ENCODE results near the gene MAMDC4.
"Not testable (repeated sequence)": the region's sequence is repeated elsewhere in the genome, so short reads cannot be mapped to it uniquely, and the experiment has no call there.

MAMDC4 gene

GRCh38 chr9:136825295-136826187, 26.6 kb upstream of the MAMDC4 start:
- no peak for ATAC-seq

DNA sequence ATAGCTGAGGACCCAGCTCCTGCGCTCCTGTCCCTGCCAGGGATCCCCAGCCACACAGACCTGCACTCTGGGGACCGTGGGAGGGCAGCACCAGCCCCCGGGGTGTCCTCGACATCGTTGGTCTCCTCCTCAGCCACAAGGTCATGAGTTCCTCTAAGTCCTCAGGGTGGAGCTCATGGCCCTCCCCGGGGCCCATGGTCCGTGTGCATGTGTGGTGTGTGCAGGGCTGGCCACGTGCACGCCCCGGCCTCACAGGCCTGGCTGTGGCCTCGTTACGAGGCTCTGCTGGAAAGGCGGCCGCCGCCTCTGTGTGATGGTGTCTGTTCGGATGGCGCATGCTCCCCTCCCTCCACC, 26.0 kb upstream of the MAMDC4 start:
- no peak for ATAC-seq

DNA sequence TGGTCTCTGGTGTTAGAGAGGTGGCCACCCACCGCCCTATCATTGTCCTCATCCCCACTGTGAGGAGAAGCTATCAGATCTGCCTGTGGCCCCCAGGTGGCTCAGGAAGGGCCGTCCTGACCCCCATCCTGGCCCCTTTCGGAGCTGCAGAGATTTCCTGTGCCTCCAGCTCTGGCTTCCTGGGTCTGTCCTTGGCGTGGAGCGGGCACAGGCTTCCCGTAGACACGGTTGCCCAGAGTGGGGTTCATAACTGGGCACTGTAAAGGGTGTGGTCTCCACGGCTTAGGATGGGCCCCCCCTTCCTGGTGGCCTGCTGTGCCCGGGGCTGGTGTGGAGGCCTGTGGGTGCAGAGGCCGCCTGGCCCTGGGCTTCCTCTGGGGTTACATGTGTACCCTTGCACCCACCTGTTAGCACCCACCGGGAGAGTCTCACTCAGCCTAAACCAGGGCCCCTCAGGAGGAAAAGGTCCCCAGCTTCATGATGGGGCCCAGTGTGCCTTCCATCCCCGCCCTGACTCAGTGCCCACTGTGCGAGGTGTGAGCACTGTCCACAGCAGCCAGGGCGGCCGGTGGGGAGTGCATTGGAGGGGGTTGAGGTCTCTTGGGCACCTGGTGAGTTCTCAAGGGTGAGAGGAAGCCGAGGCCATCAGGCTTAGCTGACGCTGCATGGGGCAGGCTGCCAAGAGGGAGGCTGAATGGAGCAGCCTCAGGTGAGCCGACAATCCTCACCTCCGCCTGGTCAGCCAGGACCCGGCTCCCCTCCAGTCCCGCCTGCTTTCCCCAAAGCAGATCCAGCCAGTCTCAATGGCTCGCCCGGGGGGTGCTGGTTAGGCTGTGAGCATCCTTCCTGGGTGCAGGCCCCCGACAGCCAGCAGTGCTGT, 25.2 kb upstream of the MAMDC4 start:
- ATAC-seq, result no peak

DNA sequence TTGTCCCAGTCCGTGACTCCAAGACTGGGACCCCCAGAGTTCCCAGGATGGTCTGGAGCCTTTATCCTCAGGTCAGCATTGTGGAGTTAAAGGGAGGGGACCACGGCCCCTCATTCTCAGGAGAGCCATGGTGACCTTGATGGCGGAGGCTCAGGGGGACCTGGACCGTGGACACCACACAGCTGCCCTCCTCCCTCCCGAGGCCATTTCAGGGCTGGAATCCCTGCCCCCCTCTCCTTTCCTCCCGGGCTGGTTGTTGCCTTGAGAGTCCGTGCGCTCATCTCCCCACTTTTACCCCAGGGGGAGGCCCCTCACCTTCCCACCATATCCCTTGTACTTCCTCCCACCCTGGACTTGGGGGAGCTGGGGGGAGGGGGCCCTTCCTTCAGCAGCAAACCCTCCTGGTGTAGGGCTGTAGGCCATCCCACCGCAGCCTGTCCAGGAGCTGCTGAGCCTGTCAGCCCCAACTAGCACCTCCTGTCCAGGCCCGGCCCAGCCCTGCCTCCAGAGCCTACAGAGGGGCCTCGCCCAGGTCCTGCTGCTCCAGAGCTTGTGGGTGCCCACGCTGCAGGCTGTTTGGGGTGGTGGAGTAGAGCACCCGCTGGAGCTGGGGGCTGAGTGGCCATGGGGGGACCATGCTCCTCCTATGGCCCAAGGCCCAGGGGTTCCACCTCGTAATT, 24.2 kb upstream of the MAMDC4 start:
- ATAC-seq, result no peak

GRCh38 chr9:136828474-136829140, 23.5 kb upstream of the MAMDC4 start:
- no peak for ATAC-seq

GRCh38 chr9:136829412-136829811, 22.7 kb upstream of the MAMDC4 start:
- no peak for ATAC-seq

- ATAC-seq, result no peak
Observed at GRCh38 chr9:136829981-136830885, 21.9 kb upstream of the MAMDC4 start.

- ATAC-seq, result no peak
Observed at GRCh38 chr9:136831002-136831719, 21.0 kb upstream of the MAMDC4 start.

DNA sequence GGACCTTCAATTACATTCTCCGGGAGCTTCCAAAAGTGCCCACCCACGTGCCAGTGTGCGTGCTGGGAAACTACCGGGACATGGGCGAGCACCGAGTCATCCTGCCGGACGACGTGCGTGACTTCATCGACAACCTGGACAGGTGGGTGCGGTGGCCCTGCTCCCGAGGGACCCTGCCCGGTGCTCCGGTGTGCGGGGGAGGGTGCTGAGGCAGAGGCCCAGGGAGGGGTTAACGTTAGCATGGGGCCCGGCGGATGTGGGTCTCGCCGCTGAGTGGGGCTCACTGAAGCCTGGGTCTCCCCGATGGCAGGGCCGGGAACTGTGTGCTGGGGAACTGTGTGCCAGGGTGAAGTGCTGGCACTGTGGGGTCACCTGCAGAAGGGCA, 20.4 kb upstream of the MAMDC4 start:
- ATAC-seq, result no peak

DNA sequence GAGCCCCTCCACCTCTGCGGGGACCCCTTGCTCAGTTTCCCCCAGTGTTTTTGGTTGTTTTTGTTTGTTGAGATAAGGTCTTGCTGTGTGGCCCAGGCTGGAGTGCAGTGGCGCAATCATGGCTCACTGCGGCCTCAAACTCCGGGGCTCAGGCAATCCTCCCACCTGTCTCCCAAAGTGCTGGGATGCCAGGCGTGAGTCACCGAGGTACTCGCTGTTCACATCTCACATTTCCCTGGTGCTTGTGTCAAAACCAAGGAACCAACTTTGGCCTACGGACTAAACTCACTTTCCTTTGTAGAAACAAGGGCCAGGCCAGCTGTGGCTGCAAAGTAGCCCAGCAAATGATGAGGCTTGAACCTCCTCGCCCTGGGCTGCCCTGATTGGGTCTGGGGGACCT, 19.6 kb upstream of the MAMDC4 start:
- no peak for ATAC-seq

GRCh38 chr9:136833381-136834048, 18.6 kb upstream of the MAMDC4 start:
- ATAC-seq, result not testable (repeated sequence)

DNA sequence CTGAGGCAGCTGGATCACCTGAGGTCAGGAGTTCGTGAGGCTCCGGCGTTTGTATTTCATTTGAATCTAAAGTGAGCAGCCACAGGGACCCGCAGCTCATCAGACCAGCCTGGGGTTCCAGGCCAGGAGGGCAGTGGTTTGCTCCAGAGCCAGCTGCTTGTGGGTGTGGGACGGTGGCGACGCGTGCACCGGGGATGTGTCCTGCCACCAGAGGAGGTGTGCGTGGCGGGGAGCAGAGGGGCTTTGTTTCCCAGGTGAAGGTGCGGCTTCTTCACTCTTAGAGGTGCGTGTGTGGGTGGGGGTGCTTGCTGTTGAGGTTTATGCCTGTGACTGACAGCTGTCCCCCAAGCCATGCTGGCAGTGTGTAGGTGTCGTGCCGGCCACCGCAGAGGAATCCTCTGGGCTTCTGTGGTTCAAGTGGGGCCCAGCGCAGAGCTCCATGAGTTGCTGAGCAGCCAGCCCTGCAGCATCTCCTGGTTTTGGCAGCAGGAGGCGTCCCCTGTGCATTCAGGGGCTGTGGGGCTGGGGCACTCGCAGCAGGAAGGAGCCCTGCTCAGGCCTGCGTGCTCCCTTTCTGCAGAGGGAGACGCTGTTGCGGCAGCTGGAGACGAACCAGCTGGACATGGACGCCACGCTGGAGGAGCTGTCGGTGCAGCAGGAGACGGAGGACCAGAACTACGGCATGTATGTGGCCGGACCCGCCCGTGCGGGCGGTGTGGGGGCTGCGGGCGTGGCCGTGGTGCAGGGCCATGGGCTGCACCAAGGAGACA, 16.8 kb upstream of the MAMDC4 start:
- no peak for ATAC-seq

- ATAC-seq, result no peak
Observed at GRCh38 chr9:136835932-136836904, 15.9 kb upstream of the MAMDC4 start.

DNA sequence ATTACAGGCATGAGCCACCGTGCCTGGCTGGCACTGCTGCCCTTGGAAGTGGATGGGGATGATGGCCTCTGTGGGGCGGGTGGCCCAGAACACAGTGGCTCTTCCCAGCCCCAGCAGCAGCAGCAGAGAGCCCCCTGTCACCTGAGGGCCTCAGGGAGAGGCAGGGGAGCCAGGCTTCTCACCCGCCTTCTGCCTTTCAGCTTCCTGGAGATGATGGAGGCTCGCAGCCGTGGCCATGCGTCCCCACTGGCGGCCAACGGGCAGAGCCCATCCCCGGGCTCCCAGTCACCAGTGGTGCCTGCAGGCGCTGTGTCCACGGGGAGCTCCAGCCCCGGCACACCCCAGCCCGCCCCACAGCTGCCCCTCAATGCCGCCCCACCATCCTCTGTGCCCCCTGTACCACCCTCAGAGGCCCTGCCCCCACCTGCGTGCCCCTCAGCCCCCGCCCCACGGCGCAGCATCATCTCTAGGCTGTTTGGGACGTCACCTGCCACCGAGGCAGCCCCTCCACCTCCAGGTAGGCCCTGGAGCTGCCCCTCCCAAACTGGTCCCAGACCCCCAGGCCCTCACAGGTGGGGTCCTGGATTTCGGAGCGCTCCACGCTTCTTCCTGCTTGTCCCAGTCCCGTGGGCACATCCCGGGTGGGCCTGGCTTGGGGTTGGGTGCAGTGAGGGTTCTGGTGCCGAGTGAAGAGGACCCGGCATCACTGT, 14.8 kb upstream of the MAMDC4 start:
- no peak for ATAC-seq

GRCh38 chr9:136837856-136838277, 14.3 kb upstream of the MAMDC4 start:
- ATAC-seq, result not testable (repeated sequence)

DNA sequence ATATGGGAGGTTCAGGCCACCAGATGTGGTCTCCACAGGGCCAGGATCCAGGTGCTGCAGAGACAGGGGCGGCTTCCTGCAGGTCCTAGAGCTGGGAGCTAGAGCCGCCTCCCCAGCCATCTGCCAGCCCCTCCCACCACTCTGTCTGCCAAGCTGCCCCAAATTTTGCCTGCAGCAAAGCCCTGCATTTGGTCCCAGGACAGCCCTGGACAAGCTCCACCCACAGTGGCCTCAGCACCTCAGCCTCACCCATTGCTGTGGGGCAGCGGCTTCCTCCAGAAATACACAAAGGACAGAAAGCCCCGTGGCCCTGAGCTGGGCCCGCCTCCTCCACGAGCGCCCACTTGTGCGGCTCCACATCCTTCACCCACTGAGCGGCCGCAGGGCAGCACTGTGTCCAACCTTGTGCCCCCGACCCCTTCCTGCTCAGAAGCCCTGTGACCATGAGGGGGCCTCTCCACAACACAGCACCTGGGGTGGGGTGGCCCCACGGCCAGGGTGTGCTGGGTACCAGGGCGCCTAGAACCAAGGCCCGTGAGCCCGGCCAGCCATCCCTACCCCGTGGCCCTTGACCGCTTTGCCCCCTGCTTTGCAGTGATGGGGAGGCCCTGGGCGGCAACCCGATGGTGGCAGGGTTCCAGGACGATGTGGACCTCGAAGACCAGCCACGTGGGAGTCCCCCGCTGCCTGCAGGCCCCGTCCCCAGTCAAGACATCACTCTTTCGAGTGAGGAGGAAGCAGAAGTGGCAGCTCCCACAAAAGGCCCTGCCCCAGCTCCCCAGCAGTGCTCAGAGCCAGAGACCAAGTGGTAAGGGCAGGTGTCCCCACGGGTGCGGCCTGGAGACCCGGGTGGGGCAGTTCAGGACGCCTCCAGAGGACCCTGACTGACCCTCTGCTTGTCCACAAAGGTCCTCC, 13.6 kb upstream of the MAMDC4 start:
- ATAC-seq, result no peak

Measured in activated CD4-positive, CD25-positive, alpha-beta regulatory T cell treated with anti-CD3 and anti-CD28 coated beads, Interleukin-2, amount 50 U/mL, for 24 hours (primary cell).